HG03571 (cell line): ENCODE results near the gene NUDT4B.
"Not testable (repeated sequence)": the region's sequence is repeated elsewhere in the genome, so short reads cannot be mapped to it uniquely, and the experiment has no call there.

Experiments used
- ATAC-seq: cut with Tn5 transposase; IDR thresholded peaks from one replicate; pipeline ENCODE4 v1.9.1; 2021; ENCODE audit not compliant: unreplicated experiment

The NUDT4B gene

DNA sequence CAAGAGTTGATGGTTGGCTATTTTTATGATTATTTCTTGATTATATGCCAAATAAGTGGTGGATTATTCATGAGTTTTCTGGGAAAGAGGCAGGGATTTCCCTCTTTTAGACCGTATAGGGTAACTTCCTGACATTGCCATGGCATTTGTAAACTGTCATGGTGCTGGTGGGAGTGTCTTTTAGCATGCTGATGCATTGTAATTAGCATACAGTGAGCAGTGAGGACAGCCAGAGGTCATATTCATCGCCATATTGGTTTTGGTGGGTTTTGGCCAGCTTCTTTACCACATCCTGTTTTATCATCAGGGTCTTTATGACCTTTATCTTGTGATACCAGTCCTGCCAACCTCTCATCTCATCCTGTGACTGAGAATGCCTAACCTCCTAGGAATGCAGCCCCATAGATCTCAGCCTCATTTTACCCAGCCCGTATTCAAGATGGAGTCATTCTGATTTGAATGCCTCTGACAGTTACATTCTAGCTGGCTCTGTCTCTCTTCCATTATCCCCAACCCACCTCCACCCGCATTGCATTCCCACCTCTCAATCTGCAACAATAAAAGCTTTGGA, 45.3 kb downstream of the NUDT4B start:
- not testable (repeated sequence) for ATAC-seq
